HFF-Myc (cell line): ENCODE measurements around the gene ZNG1B.
A peak's percentile ranks its signal among the peaks of the same experiment; 100 is the strongest.
"Not testable (repeated sequence)": the region's sequence is repeated elsewhere in the genome, so short reads cannot be mapped to it uniquely, and the experiment has no call there.

Experiments used
- DNase-seq: peaks from one replicate; pipeline ENCODE4 v3.0.0-alpha.2; 2011; ENCODE audit warnings: low read depth; ENCODE audit errors: extremely low read depth
- H3K4me3 ChIP-seq: replicated peaks from 2 replicates; pipeline ENCODE4 v1.5.1; 2011; ENCODE audit warnings: low read depth, mild to moderate bottlenecking, control low read depth, low read length

Gene ZNG1B

DNA sequence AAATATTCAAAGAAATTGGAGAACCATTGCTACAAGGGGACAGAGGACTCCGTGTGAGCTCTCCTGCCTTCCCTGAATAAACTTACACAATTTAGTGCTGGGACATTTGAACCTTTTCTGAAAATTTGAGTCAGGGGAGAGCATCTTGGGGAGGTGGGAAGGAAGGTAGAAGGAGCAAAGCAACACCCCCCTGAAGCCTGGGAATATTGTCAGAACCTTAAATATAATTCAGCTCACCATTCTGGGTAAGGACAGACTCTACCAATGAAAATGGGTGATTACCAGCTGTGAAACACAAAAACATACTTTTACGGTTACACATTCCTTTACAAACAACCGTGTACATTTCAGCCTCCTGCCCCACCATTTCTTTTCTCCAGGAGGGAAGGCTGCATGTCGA is 60.9 kb downstream of the ZNG1B start, which contains the start of gene FOXD4L1:
TSS of gene FOXD4L1 (plus strand) at position 301 of the 400 bp plus-strand sequence. CDS start 592 bp downstream, outside the sequence.
- H3K4me3 ChIP-seq, DNase-seq: not testable (repeated sequence)

DNA sequence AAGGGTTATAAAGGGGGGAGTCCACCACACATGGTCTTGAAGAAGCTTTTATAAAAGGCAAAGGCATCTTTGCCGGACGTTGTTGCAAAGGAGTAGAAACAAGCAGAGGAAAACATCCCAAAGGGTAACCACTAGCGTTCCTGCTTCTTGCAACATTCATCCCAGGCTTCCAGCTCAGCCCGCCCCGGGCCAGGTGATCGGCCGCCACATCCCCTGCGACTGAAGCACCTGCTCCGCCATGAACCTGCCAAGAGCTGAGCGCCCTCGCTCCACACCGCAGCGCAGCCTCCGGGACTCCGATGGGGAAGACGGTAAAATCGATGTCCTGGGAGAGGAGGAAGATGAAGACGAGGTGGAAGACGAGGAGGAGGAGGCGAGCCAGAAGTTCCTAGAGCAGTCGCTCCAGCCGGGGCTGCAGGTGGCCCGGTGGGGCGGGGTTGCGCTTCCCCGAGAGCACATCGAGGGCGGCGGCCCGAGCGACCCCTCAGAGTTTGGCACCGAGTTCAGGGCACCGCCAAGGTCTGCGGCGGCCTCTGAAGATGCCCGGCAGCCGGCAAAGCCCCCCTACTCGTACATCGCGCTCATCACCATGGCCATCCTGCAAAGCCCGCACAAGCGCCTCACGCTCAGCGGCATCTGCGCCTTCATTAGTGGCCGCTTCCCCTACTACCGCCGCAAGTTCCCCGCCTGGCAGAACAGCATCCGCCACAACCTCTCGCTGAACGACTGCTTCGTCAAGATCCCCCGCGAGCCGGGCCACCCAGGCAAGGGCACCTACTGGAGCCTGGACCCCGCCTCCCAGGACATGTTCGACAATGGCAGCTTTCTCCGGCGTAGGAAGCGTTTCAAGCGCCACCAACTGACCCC is 61.8 kb downstream of the ZNG1B start:
- not testable (repeated sequence) for DNase-seq, H3K4me3 ChIP-seq

DNA sequence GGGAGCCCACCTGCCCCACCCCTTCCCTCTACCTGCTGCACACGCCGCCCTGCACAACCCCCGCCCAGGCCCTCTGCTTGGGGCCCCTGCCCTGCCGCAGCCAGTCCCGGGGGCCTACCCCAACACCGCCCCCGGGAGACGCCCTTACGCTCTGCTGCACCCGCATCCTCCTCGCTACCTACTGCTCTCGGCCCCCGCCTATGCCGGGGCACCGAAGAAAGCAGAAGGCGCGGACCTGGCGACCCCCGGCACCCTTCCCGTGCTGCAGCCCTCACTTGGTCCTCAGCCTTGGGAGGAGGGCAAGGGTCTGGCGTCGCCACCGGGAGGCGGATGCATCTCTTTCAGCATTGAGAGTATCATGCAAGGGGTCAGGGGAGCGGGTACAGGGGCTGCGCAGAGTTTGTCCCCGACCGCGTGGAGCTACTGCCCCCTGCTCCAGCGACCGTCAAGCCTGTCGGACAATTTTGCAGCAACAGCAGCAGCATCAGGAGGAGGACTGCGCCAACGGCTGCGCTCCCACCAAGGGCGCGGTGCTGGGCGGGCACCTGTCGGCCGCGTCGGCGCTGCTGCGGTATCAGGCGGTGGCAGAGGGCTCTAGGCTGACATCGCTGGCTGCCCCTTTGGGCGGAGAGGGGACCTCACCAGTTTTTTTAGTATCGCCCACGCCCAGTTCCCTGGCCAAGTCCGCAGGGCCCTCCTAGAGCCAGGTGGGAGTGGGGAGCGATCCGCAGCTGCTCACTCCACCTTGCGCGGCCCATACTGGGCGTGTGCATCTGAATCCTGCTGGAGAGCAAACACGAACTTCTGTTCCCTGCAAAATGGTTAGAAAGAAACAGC is 62.6 kb downstream of the ZNG1B start:
- DNase-seq: not testable (repeated sequence)

DNA sequence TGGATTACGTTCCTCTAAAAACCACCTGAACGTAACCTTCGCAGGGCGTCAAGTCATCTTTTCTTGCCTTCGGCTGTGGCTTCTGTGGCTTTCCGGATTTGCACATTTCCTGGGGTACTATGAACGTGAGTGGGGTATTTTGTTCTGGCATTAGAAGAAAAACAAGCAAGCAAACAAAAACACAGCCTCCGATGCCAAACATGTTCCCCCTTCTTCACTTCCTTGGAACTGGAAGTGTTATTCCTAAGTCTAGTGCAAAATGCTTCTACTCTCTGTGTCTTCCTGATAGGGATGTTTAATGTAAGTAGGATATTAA is 63.2 kb downstream of the ZNG1B start:
- not testable (repeated sequence) for DNase-seq, H3K4me3 ChIP-seq

More for the DNA sequence above, 62.6 kb downstream of the ZNG1B start:
- not testable (repeated sequence) for H3K4me3 ChIP-seq

DNA sequence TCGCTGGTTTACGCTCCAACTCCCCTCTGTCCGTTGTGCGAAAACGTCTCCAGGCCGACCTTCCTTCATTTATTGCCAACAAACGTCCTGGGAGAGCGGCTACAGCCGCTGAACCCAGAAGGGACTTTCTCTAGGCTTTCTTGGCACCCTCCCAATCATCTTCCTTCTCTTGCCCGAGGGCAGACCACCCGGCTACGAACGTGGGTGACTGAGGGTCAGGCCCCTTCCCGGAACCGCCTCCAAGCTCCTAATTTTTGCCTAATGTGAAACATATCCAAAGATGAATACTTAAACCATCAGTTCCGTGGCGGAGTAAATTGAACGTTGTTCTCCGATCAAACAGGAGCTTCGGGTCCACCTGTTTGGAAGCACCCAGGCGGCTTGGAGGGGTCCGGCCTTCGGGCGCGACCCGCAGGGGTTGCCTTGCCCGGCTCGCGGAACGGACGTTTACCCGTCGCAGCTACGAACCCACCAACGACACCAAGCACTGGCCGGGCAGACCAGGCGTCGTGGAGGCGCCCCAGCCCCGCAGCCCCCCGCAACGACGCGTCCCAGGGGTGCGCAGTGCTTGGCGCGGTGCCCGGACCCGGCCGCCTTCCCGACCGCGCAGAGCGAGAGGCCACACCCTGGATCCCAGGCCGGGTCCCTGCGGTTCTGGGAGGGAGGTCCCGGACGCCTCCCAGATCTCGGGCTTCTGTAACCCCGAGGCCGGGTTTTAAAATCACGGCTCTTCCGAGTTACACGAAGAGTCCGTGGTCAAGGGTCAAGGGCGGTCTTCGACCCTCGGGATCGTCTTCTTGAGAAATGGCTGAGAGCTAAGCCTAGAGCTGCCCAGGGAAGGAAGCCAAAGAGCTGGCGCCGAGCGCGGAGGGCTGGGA is 65.0 kb downstream of the ZNG1B start:
- H3K4me3 ChIP-seq: peak overlapping the region; percentile 28
- DNase-seq: not testable (repeated sequence)

DNA sequence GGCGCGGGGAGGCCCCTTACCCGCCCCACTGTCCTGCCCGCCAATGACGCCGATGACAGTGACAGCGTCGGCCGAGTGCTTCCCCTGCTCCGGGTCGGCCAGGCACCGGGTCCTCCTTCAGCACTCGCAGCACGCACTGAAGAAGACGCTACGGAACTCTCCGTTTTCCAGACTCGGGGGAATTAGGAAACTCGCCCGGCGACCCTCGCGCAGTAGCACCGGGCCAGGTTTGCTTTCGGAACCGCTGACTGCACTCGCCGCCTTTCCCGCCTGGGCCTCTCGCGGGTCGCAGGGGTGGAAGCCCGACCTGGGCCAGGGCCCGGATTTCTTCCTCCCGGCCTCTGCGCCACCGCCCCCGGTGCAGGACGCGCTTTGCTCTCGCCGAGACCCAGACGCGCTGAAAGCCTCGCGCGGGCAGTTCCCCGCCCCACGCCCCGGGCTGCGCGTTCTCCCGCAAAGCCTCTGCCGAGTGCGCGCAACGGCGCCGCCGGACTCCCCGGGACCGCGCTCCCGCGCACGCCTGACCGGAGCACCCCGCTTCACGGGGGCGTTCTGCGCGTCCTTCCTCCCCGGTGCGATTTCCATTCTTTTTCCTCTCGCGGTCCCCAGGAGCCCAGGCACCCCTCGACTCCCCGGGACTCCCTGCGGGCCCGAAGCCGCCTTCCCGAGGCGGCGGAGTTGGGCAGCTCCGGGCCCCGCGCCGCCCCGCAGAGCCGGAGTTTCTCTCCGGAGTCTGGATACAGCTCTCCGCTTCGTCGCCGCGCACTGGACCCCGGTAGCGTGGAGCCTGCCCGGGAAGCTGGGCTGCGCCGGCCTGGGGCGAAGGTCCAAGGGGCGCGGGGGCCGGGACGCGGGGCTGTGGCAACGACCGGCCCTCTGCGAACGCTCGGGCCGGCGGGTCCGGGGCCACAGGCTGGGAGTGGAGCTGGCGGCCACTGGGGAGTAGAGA is 65.9 kb downstream of the ZNG1B start:
- not testable (repeated sequence) for DNase-seq
- H3K4me3 ChIP-seq: peak overlapping the region; percentile 28

DNA sequence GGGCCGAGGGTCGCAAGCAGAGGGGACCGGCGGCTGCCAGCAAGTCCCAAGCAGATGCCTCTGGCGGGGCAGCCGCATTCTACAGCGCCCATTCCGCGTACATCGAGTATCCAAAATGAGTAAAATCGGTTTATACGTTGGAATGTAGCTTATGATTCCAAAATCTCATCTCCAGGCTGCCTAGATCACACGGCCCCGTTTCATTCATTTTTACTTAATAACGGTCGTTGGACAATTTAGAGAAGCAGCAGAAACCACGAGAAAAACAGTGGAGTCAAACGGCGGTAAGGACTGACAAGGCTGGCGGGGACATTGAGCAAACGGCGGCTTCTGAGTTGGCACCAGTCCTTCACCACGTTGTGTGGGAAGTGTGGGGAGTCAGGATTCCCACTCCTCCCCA is 66.6 kb downstream of the ZNG1B start:
- not testable (repeated sequence) for DNase-seq, H3K4me3 ChIP-seq

DNA sequence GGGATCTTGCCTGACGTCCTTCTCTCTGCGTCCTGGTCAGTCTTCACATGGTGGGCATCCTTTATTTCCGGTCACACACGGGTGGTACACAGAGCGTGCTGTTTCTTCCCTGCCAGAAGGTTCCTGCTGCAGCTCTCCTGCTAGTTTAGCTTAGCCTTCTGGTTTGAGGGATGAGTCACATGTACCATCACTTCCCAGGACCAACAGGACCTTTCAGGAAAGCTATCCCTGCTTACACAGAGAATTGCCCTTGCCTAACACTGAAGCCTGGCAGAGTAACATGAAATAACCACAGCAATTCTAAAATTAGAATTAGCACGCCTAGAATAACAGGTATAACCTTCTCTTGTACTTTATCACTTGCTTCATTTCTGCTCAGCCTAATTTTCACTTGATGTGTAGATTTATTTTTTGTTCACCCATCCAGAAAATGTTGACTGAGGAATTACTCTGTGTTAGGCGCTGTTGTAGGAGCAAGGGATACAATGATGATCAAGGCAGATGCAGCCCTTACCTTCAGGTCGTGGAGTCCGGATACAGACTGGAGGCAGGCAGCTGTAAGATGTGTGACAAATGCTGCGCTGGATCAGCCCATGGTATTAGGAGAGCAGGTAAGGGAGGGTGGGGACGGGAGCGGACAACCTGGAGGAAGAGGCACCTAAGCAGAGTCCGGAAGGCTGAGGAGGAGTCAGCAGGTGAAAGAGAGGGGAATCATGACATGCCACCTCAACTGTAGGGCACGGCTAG is 70.1 kb downstream of the ZNG1B start:
- not testable (repeated sequence) for H3K4me3 ChIP-seq, DNase-seq

DNA sequence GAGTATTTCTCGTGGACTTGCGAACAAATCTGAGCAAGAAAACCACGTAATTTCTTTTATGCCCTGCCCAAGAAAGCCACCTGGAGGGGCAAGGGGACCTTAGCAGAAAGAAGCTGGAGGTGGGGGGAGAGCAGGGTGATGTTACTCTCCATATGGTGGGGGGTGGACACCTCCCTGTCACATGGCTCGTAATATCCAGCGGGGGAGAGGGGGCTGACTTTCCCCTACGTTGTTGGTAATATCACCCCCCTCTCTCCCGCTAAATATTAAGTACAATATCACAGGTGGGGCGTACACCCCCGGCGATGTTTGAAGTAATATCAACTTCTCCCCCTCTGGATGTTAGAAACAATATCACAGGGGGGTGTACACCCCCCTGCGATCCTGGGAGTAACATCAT is 70.7 kb downstream of the ZNG1B start:
- not testable (repeated sequence) for DNase-seq, H3K4me3 ChIP-seq

DNA sequence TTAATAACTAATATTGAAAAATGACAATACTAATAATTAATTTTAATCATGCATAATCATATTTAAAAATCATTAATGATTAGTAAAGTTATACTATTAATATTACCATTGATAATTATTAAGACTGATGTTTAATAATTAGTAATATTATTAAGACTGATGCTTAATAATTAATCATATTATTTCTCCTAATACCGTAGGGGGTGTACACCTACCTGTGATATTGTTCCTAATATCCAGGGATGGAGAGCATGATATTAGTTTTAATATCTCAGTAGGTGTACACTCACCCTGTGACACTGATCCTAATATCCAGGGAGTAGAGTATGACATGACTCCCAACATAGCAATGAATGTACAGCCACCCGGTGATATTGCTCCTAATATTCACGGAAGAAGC is 73.4 kb downstream of the ZNG1B start:
- not testable (repeated sequence) for DNase-seq, H3K4me3 ChIP-seq

DNA sequence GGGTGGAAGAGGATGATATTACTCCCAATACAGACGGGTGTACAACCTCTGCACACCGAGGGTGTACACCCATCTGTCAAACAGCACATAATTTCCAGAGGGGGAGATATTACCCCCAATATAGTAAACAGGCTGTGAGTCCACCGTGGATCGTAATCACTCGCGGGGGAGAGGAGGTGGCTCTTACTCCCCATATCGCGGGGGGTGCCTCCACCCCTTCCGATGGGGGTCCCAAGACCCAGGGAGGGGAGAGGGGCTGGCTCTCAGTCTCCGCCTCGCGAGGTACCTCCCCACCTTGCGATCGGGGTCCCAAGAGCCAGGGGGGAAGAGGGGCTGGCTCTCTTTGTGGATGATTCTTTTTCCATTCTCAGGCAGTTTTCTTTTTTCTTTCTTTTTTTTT is 74.4 kb downstream of the ZNG1B start:
- H3K4me3 ChIP-seq: not testable (repeated sequence)

DNA sequence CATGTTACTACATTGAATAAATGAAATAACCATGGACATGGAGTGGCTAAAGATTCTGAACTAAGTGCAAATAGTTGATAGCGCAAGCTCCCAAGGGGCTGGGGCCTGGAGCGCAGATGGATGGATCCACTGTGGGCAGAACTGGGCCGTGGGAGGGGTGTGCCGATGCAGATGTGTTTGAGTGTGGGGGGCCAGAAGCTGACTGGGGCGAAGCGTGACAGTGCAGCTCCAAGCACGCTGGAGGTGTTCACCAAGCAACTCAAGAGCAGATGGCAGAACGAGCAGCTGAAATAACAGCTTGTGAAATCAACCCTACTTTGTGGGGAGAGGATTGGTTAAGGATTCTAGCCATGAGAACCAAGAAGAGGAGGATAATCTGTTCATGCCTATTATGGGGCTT is 78.0 kb downstream of the ZNG1B start:
- H3K4me3 ChIP-seq, DNase-seq: not testable (repeated sequence)

More for the DNA sequence above, 74.4 kb downstream of the ZNG1B start:
- not testable (repeated sequence) for DNase-seq

DNA sequence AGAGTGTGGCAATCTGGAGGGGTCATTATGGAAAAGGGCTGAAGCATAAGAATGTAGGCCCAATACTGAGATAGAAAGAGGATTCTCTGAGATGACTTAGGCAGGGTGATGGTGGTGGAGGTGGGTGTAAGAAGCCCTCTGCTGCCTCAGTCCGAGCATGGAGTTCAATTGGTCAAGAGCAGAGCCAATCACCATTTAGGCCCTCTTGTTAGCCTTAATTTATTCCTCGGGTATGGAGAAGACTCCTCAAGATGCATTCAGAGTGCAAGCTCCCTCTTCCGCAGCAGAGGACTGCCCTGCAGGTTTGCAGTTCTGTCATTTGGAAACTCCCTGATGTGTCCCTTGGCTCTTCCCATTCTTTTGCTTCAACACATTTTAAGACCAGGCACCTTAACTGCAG is 78.5 kb downstream of the ZNG1B start:
- DNase-seq, H3K4me3 ChIP-seq: not testable (repeated sequence)

DNA sequence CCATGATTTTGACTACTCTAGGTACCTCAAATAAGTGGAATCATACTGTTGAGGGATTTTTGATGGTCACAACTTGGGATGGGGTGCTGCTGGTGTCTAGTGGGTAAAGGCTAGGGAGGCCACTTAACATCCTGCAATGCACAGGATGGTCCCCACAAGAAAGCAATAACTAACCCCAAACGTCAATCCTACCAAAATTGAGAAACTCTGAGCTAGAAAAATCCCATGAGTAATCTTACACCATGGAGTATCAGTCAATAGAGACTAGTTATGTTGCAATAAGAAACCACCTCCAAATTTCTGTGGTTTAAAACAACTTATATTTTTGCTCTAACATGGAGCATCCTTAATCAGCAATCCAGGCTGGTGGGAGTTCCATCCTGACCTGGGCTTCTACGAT is 79.5 kb downstream of the ZNG1B start:
- not testable (repeated sequence) for H3K4me3 ChIP-seq, DNase-seq

DNA sequence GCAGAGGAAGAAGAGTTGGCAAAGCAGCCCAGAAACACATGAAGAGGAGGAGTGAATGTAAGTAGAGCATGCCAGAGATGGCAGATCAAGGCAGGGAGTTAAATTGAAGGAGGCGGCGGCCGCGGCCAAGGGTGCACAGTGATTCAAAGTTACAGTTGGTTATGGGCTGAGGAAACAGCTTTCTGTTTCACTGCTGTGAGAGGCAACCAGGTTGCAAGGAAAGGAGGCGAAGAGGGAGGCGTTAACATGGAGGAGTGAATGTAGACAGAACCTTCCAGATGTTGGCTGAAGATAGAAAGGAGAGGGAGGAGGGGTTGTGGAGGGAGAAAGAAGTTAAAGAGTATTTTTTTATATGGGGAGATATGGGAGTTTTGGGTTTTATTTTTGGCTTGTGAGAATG is 83.3 kb downstream of the ZNG1B start:
- not testable (repeated sequence) for DNase-seq, H3K4me3 ChIP-seq

DNA sequence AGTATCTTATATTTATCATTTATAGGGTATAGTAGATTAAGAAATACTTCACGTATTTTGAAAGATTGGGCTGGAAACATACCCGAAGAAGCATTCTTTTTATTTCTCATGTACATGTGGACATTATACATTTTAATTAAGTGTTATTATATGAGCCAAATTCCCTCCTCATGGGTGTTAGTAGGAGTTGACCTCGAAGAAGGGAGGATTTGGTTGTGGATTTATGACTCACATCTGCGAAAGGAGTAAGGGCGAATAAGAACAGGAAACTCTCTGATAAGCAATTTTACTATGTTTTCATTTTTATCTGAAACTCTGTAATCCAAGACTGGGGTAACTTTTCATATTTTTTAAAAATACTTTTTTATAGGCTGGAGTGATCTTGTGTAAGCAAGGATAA is 84.0 kb downstream of the ZNG1B start:
- DNase-seq, H3K4me3 ChIP-seq: not testable (repeated sequence)

DNA sequence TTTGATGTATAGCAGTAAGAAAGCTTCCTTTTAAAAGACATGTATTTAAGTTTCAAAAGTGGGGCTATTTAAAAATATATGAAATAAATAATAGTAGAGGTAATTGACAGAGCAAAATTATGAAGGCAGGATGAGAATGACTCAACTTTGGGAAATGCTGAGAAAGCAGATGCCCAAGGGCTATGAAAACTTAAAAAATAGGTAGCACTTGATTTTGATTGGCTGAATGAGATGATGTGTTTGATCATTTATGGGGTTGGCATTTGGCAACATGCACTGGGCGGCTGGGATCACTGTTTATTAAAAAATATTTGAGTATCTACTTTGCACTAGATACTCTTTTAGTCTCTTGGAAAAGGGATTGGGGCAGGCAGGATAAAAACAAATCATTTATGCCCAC is 87.5 kb downstream of the ZNG1B start:
- DNase-seq, H3K4me3 ChIP-seq: not testable (repeated sequence)
